Measurements from ENCODE around the gene UBE2E2.

UBE2E2 gene

GRCh38 chr3:23547905-23548650 lies 345.0 kb downstream of the UBE2E2 start:
- peak; percentile 8 for DNase-seq

- DNase-seq = peak; percentile 6
Measured at GRCh38 chr3:23548706-23549105, 345.6 kb downstream of the UBE2E2 start.

GRCh38 chr3:23549148-23549910 lies 346.2 kb downstream of the UBE2E2 start:
- no peak for DNase-seq

GRCh38 chr3:23550402-23550801 lies 347.3 kb downstream of the UBE2E2 start:
- DNase-seq = no peak

GRCh38 chr3:23552506-23552905 lies 349.4 kb downstream of the UBE2E2 start:
- no peak for DNase-seq

- no peak for DNase-seq
Measured at GRCh38 chr3:23553353-23553752, 350.2 kb downstream of the UBE2E2 start.

- peak; percentile 38 for DNase-seq
Measured at GRCh38 chr3:23565041-23565775, 362.1 kb downstream of the UBE2E2 start.

- no peak for DNase-seq
Measured at GRCh38 chr3:23566499-23566898, 363.4 kb downstream of the UBE2E2 start.

- DNase-seq = peak; percentile 98
Measured at GRCh38 chr3:23567917-23568316, 364.8 kb downstream of the UBE2E2 start.

GRCh38 chr3:23573827-23574226 lies 370.7 kb downstream of the UBE2E2 start:
- DNase-seq = no peak

- no peak for DNase-seq
Measured at GRCh38 chr3:23574822-23575315, 371.7 kb downstream of the UBE2E2 start.

- DNase-seq = peak; percentile 67
Measured at GRCh38 chr3:23575697-23576096, 372.6 kb downstream of the UBE2E2 start.

GRCh38 chr3:23576379-23576959 lies 373.3 kb downstream of the UBE2E2 start:
- DNase-seq = no peak

- DNase-seq = no peak
Measured at GRCh38 chr3:23580096-23580713, 377.1 kb downstream of the UBE2E2 start.

- no peak for DNase-seq
Measured at GRCh38 chr3:23583980-23584740, 381.0 kb downstream of the UBE2E2 start.

- DNase-seq = no peak
Measured at GRCh38 chr3:23587513-23587912, 384.4 kb downstream of the UBE2E2 start.

- DNase-seq = no peak
Measured at GRCh38 chr3:23588547-23588946, 385.4 kb downstream of the UBE2E2 start.

- DNase-seq = no peak
Measured at GRCh38 chr3:23589602-23590001, 386.5 kb downstream of the UBE2E2 start.

- no peak for DNase-seq
Measured at GRCh38 chr3:23590424-23591273, 387.5 kb downstream of the UBE2E2 start.

GRCh38 chr3:23591374-23591773 lies 388.2 kb downstream of the UBE2E2 start:
- DNase-seq = no peak
